HepG2 (cell line): ENCODE data around the gene INAFM2. TPM values are rescaled to one million over a fixed set of nuclear protein-coding genes. Genes with fewer than 3 reads are reported as not detected.

Experiments
- ATAC-seq: fragments of 200-7000 bp; cut with Tn5 transposase; 3 replicates; pipeline ENCODE4 v1.9.1; 2020; ENCODE audit warnings: mild to moderate bottlenecking, moderate library complexity
- BruUV-seq: library from RNA; stranded (reverse); fragments of 400-500 nt; replicated peaks from 2 replicates; lab custom pipeline; 2021; lab: Mats Ljungman, UMichigan
- CTCF ChIA-PET: fragments of 300-600 bp; formaldehyde crosslinking; extraction: SDS; loops from one replicate; lab custom pipeline; 2021; ENCODE audit warnings: low total read pairs, inconsistent platforms, low intra/inter-chr PET ratio; lab: Yijun Ruan, JAX
- POLR2A ChIA-PET: fragments of 350-600 bp; sonication (Branson Sonifier 250); formaldehyde crosslinking; loops from one replicate; lab custom pipeline; 2020; ENCODE audit warnings: antibody characterized with exemption, inconsistent platforms; lab: Yijun Ruan, JAX
- DNase-seq: peaks from one replicate; pipeline ENCODE4 v3.0.0-alpha.2; 2015; ENCODE audit warnings: low spot score
- FAIRE-seq: peaks from 3 replicates; lab custom pipeline; 2011; peaks lifted over from hg19 to GRCh38; lab: Jason Lieb, UNC
- H2AFZ ChIP-seq: one replicate; pipeline ENCODE4 v1.6.1; 2011; ENCODE audit warnings: low read length, inconsistent platforms
- H3K27ac ChIP-seq: fragments of 300-600 bp; 3 replicates; pipeline ENCODE4 v1.8.0; 2011; ENCODE audit warnings: mixed run types, mild to moderate bottlenecking, mixed read lengths, low read length, inconsistent platforms; ENCODE audit not compliant: insufficient read depth; ENCODE audit errors: extremely low read length
- H3K27me3 ChIP-seq, 2 experiments: fragments of 200-600 bp in 1 of 2; 2 replicates in 1 of 2; 3 replicates in 1 of 2; pipeline versions ENCODE4 v1.6.0 to v1.8.0; 2011; ENCODE audit warnings: low read length in 2 of 2, mild to moderate bottlenecking in 2 of 2, moderate library complexity in 2 of 2, inconsistent platforms in 1 of 2; ENCODE audit not compliant: insufficient read depth in 2 of 2, control insufficient read depth in 1 of 2
- H3K36me3 ChIP-seq, 2 experiments: fragments of 200-600 bp in 1 of 2; replicated peaks in 1 of 2; 2 replicates in 1 of 2; 3 replicates in 1 of 2; pipeline versions ENCODE4 v1.5.1 to v1.8.0; 2011; ENCODE audit warnings: low read length in 2 of 2, inconsistent platforms in 1 of 2; ENCODE audit not compliant: insufficient read depth in 2 of 2, control insufficient read depth in 1 of 2
- H3K4me1 ChIP-seq: 2 replicates; pipeline ENCODE4 v1.5.1; 2012; ENCODE audit warnings: low read length, inconsistent platforms; ENCODE audit not compliant: insufficient read depth
- H3K4me2 ChIP-seq: 2 replicates; pipeline ENCODE4 v1.6.0; 2011; ENCODE audit warnings: low read depth, low read length, inconsistent platforms
- H3K4me3 ChIP-seq, 3 experiments: fragments of 200-600 bp in 1 of 3; sonication (generic), shearing (Covaris generic) in 1 of 3; replicated peaks in 1 of 3; 2 replicates each; pipeline ENCODE4 v1.5.1; 2011 to 2016; ENCODE audit warnings: low read length in 3 of 3, inconsistent platforms in 2 of 3, low read depth in 2 of 3, mild to moderate bottlenecking in 2 of 3, control low read depth in 1 of 3, mixed read lengths in 1 of 3; ENCODE audit not compliant: insufficient read depth in 1 of 3
- H3K79me2 ChIP-seq: one replicate; pipeline ENCODE4 v1.6.1; 2011; ENCODE audit warnings: low read length, inconsistent platforms; ENCODE audit not compliant: insufficient read depth
- H3K9ac ChIP-seq: 2 replicates; pipeline ENCODE4 v1.6.0; 2011; ENCODE audit warnings: mild to moderate bottlenecking, low read depth, low read length, inconsistent platforms; ENCODE audit not compliant: insufficient read depth
- H3K9me3 ChIP-seq: 2 replicates; pipeline ENCODE4 v1.5.1; 2012; ENCODE audit warnings: mild to moderate bottlenecking, low read length
- H4K20me1 ChIP-seq: 2 replicates; pipeline ENCODE4 v1.6.0; 2011; ENCODE audit warnings: inconsistent platforms, mild to moderate bottlenecking, low read length, moderate library complexity; ENCODE audit not compliant: insufficient read depth
- ATF5 ChIP-seq: sonication (generic); formaldehyde crosslinking; IDR thresholded peaks from 2 replicates; pipeline ENCODE4 v1.4.0; 2020; ENCODE audit warnings: mild to moderate bottlenecking, low read depth, missing genetic modification reagents
- FOSL2 ChIP-seq: sonication (generic); formaldehyde crosslinking; IDR thresholded peaks from 2 replicates; pipeline ENCODE4 v1.4.0; 2020; ENCODE audit warnings: missing genetic modification reagents
- JARID2 ChIP-seq: sonication (generic); formaldehyde crosslinking; IDR thresholded peaks from 2 replicates; pipeline ENCODE4 v1.8.1; 2023; ENCODE audit warnings: missing genetic modification reagents, inconsistent platforms; ENCODE audit not compliant: insufficient replicate concordance
- KMT2A ChIP-seq: sonication (generic); formaldehyde crosslinking; IDR thresholded peaks from 2 replicates; pipeline ENCODE4 v1.4.0; 2020; ENCODE audit warnings: missing genetic modification reagents
- MIER2 ChIP-seq: IDR thresholded peaks from 2 replicates; pipeline ENCODE4 v1.6.1; 2016; ENCODE audit warnings: missing biosample characterization, missing genetic modification reagents
- MIER3 ChIP-seq: IDR thresholded peaks from 2 replicates; pipeline ENCODE4 v1.6.1; 2016; ENCODE audit warnings: missing compliant biosample characterization, borderline replicate concordance
- NR2F2 ChIP-seq: IDR thresholded peaks from 2 replicates; pipeline ENCODE4 v1.6.1; 2012; ENCODE audit warnings: low read depth, inconsistent platforms, borderline replicate concordance
- RXRA ChIP-seq: sonication (generic); formaldehyde crosslinking; IDR thresholded peaks from 2 replicates; pipeline ENCODE4 v1.5.1; 2020; ENCODE audit warnings: missing genetic modification reagents
- SOX5 ChIP-seq: IDR thresholded peaks from 2 replicates; pipeline ENCODE4 v1.6.1; 2016; ENCODE audit warnings: borderline replicate concordance
- SUZ12 ChIP-seq: fragments of 150-350 bp; IDR thresholded peaks from 2 replicates; pipeline ENCODE4 v1.6.1; 2014; ENCODE audit warnings: low read depth, low read length
- TFDP1 ChIP-seq: IDR thresholded peaks from 2 replicates; pipeline ENCODE4 v1.6.1; 2016; ENCODE audit warnings: missing compliant biosample characterization, missing genetic modification reagents, borderline replicate concordance
- THAP11 ChIP-seq: IDR thresholded peaks from 2 replicates; pipeline ENCODE4 v1.6.1; 2016; ENCODE audit warnings: missing biosample characterization, missing genetic modification reagents
- ZBTB26 ChIP-seq: IDR thresholded peaks from 2 replicates; pipeline ENCODE4 v1.6.1; 2016; ENCODE audit warnings: missing compliant biosample characterization, missing genetic modification reagents, borderline replicate concordance
- ZFY ChIP-seq: sonication (generic); formaldehyde crosslinking; IDR thresholded peaks from 2 replicates; pipeline ENCODE4 v1.4.0; 2020; ENCODE audit warnings: missing genetic modification reagents
- ZNF136 ChIP-seq: sonication (generic); formaldehyde crosslinking; IDR thresholded peaks from 2 replicates; pipeline ENCODE4 v1.8.1; 2022; ENCODE audit warnings: low read depth, mild to moderate bottlenecking, moderate library complexity, missing genetic modification reagents
- ZNF564 ChIP-seq: sonication (generic); formaldehyde crosslinking; IDR thresholded peaks from 2 replicates; pipeline ENCODE4 v1.8.1; 2023; ENCODE audit warnings: mild to moderate bottlenecking, missing genetic modification reagents
- ZNF607 ChIP-seq: sonication (generic); formaldehyde crosslinking; IDR thresholded peaks from 2 replicates; pipeline ENCODE4 v1.5.1; 2020; ENCODE audit warnings: missing genetic modification reagents, mild to moderate bottlenecking, borderline replicate concordance
- ZNF800 ChIP-seq: sonication (generic); formaldehyde crosslinking; IDR thresholded peaks from 2 replicates; pipeline ENCODE4 v1.4.0; 2020; ENCODE audit warnings: missing genetic modification reagents
- ZNF883 ChIP-seq: sonication (generic); formaldehyde crosslinking; IDR thresholded peaks from 2 replicates; pipeline ENCODE4 v1.5.1; 2020; ENCODE audit warnings: mild to moderate bottlenecking, missing genetic modification reagents; ENCODE audit errors: not compliant biosample characterization
- WGBS: methylation state at CpG from one replicate; pipeline ENCODE4 v1.1.6; 2017; ENCODE audit warnings: low lambda C conversion rate; 5-methylcytosine and 5-hydroxymethylcytosine counted together
- in situ Hi-C: cut with HindIII; loops from 2 replicates; pipeline ENCODE4 v1.10.0; 2017; ENCODE audit warnings: low pct_unique_long_range_greater_than_20kb; ENCODE audit not compliant: extremely low pct_ligation_motif_present
- intact Hi-C: fragments of 100-400 bp; cut with micrococcal nuclease; formaldehyde crosslinking; loops from one replicate; pipeline ENCODE4 v1.10.0; 2022; ENCODE audit not compliant: unreplicated experiment
- polyA plus RNA-seq, 8 experiments: library from polyadenylated mRNA; depleted of rRNA in 3 of 8; stranded (reverse) in 7 of 8; unstranded in 1 of 8; fragments of >200 nt; fragmentation: Illumina TruSeq in 4 of 8; extraction: Trizol in 4 of 8; gene quantifications; 2 replicates each; pipeline versions ENCODE4 v1.2.1 to v1.2.3, GENCODE V29; 2011 to 2016; ENCODE audit warnings: low read depth in 4 of 8, missing spikeins in 1 of 8, mixed read lengths in 1 of 8; ENCODE audit not compliant: insufficient read depth in 1 of 8
- total RNA-seq, 5 experiments: library from RNA; depleted of rRNA; stranded (reverse); fragments of >200 nt; fragmentation: Illumina TruSeq; extraction: Trizol; gene quantifications; 2 replicates each; pipeline ENCODE4 v1.2.3, GENCODE V29; 2016; ENCODE audit warnings: low read depth in 1 of 5

The INAFM2 gene
- total and polyA plus RNA-seq, 2 of the 13 experiments (the other 11 are each of a cell fraction or from before 2014, with no cell fraction given), result 5.5 to 6.5 TPM

- Histone ChIP-seq H4K20me1 (no peaks in the 10 kb centered on the region), H2AFZ (no peak overlapping the region), H3K4me1 (peaks cover 20% of the 10 kb centered on the region), H3K4me3 (peak overlapping the region in 1 of 3 experiments; percentile 54; a peak in 1 of 6 replicates), H3K27ac (no peak overlapping the region), H3K9me3 (no peaks in the 10 kb centered on the region), H3K79me2 (no peaks in the 10 kb centered on the region), H3K9ac (no peak overlapping the region), H3K27me3 (peaks cover 5 to 56% of the 10 kb centered on the region in 2 experiments), H3K36me3 (no peaks in the 10 kb centered on the region), H3K4me2 (peak overlapping the region; percentile 69)
- CTCF ChIA-PET, result interaction anchor here (1.0 to 2.3 kb wide), 3 partner anchors 30 to 142 kb away, joined by 5 to 17 read pairs (median 8); no protein-coding TSS in a partner anchor
- in situ Hi-C loops (loop anchor here (5.0 kb wide), 1 partner anchor 33 kb away; no protein-coding TSS in a partner anchor), intact Hi-C loops (loop anchor here (1.0 to 10.0 kb wide), 2 partner anchors 31 to 175 kb away; partner anchors contain the start of gene BMF)
- BruUV-seq, result no TSS peak
- POLR2A ChIA-PET, result interaction anchor here (0.6 kb wide), 1 partner anchor 118 kb away, joined by 3 read pairs; no protein-coding TSS in a partner anchor
- FAIRE-seq (peak; percentile 47), DNase-seq (peak; percentile 29), ATAC-seq (peak; percentile 73)
- WGBS, result 19% methylated on average over 23 of the region's 40 CpGs
- TF ChIP-seq RXRA (0 out of 2 replicates have a peak, but pooled peaks have one; percentile 28), JARID2 (CRISPR knock-in tag) (no peak), MIER2 (CRISPR knock-in tag) (no peak), MIER3 (no peak), ZBTB26 (peak; percentile 51; the same call in 1 of the 2 replicates), ZNF883 (CRISPR knock-in tag) (no peak), ATF5 (CRISPR knock-in tag) (no peak), FOSL2 (CRISPR knock-in tag) (0 out of 2 replicates have a peak, but pooled peaks have one; percentile 11), ZFY (peak; percentile 60), ZNF136 (CRISPR knock-in tag) (no peak), THAP11 (CRISPR knock-in tag) (no peak), ZNF800 (CRISPR knock-in tag) (peak; percentile 43; the same call in 1 of the 2 replicates), KMT2A (CRISPR knock-in tag) (peak; percentile 36; the same call in 1 of the 2 replicates), ZNF564 (CRISPR knock-in tag) (no peak), SOX5 (CRISPR knock-in tag) (0 out of 2 replicates have a peak, but pooled peaks have one; percentile 20), SUZ12 (no peak), ZNF607 (CRISPR knock-in tag) (no peak), NR2F2 (no peak), TFDP1 (CRISPR knock-in tag) (peak; percentile 37; the same call in 1 of the 2 replicates)
Observed at GRCh38 chr15:40279437-40280141, 43.9 kb upstream of the INAFM2 start.
